Measurements from ENCODE around the gene MICAL2. TPM values are rescaled to one million over a fixed set of nuclear protein-coding genes. Genes with fewer than 3 reads are reported as not detected.

MICAL2 gene
- total RNA-seq, 1 donor from 2014 or later: 367 TPM

GRCh38 chr11:12218909-12219308 is 108.5 kb downstream of the MICAL2 start:
- DNase-seq (ENCODE audit: low read depth): no peak
- no peak overlapping the region for H3K4me3 ChIP-seq (ENCODE audit: low read depth, low read length)
- peaks cover 6% of the 10 kb centered on the region for H3K36me3 ChIP-seq (ENCODE audit: control insufficient read depth, insufficient read depth, low read length)
- TF ChIP-seq, protein P1, sequence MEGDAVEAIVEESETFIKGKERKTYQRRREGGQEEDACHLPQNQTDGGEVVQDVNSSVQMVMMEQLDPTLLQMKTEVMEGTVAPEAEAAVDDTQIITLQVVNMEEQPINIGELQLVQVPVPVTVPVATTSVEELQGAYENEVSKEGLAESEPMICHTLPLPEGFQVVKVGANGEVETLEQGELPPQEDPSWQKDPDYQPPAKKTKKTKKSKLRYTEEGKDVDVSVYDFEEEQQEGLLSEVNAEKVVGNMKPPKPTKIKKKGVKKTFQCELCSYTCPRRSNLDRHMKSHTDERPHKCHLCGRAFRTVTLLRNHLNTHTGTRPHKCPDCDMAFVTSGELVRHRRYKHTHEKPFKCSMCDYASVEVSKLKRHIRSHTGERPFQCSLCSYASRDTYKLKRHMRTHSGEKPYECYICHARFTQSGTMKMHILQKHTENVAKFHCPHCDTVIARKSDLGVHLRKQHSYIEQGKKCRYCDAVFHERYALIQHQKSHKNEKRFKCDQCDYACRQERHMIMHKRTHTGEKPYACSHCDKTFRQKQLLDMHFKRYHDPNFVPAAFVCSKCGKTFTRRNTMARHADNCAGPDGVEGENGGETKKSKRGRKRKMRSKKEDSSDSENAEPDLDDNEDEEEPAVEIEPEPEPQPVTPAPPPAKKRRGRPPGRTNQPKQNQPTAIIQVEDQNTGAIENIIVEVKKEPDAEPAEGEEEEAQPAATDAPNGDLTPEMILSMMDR (IDR thresholded peaks at IDR 0.05; ENCODE audit: insufficient read depth, low read length, poor library complexity, severe bottlenecking): no peak
- no peaks in the 10 kb centered on the region for H3K27me3 ChIP-seq (ENCODE audit: control insufficient read depth, insufficient read depth, low read length)

DNA sequence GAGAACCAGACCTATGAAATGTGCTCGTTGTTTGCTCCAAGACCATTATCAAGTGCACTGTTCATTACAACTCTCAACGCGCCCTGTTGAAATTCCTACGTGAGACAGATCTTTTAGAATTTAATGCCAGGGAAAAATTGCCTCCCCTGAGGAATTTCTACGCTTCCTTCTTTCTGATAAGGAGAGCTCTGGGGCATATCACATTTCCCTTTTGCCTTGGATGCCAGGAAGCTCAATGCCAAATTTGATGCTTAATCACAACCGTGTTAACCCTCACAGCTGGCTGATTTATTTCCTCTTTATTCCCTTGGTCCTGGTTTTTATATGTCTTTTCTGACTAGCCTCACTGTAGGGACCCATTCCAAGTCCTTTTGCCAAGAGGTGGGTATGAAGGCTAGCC is 109.4 kb downstream of the MICAL2 start:
- DNase-seq (ENCODE audit: low read depth): no peak
- H3K36me3 ChIP-seq (ENCODE audit: control insufficient read depth, insufficient read depth, low read length): peaks cover 6% of the 10 kb centered on the region

DNA sequence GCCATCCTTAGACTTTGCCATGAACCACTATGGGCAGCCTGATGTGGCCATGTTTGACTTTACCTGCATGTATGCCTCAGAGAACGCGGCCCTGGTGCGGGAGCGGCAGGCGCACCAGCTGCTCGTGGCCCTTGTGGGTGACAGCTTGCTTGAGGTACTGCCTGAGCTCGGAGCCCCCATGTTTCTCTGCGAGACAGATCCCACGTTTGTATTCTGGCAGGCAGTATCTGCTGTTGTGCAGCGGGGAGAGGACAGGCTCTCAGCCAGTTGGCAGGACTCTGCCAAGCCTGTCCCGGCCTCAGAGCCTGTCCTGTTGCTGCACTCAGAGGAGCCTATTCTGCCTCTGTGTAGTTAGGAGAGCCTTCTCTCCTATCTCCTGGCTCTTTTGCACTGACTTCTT is 109.9 kb downstream of the MICAL2 start:
- Histone ChIP-seq H3K4me3 (ENCODE audit: low read depth, low read length) (no peak overlapping the region), H3K27me3 (ENCODE audit: control insufficient read depth, insufficient read depth, low read length) (no peaks in the 10 kb centered on the region), H3K36me3 (ENCODE audit: control insufficient read depth, insufficient read depth, low read length) (peaks cover 6% of the 10 kb centered on the region)
- no peak for DNase-seq (ENCODE audit: low read depth)
- TF ChIP-seq, protein P1 (IDR thresholded peaks at IDR 0.05; ENCODE audit: insufficient read depth, low read length, poor library complexity, severe bottlenecking): no peak

More for the DNA sequence above, 109.4 kb downstream of the MICAL2 start:
- Histone ChIP-seq H3K27me3 (ENCODE audit: control insufficient read depth, insufficient read depth, low read length) (no peaks in the 10 kb centered on the region), H3K4me3 (ENCODE audit: low read depth, low read length) (no peak overlapping the region)
- TF ChIP-seq, protein P1 (IDR thresholded peaks at IDR 0.05; ENCODE audit: insufficient read depth, low read length, poor library complexity, severe bottlenecking): no peak

- TF ChIP-seq, protein P1 (IDR thresholded peaks at IDR 0.05; ENCODE audit: insufficient read depth, low read length, poor library complexity, severe bottlenecking): no peak
Observed at GRCh38 chr11:12221051-12221535, 110.7 kb downstream of the MICAL2 start.

DNA sequence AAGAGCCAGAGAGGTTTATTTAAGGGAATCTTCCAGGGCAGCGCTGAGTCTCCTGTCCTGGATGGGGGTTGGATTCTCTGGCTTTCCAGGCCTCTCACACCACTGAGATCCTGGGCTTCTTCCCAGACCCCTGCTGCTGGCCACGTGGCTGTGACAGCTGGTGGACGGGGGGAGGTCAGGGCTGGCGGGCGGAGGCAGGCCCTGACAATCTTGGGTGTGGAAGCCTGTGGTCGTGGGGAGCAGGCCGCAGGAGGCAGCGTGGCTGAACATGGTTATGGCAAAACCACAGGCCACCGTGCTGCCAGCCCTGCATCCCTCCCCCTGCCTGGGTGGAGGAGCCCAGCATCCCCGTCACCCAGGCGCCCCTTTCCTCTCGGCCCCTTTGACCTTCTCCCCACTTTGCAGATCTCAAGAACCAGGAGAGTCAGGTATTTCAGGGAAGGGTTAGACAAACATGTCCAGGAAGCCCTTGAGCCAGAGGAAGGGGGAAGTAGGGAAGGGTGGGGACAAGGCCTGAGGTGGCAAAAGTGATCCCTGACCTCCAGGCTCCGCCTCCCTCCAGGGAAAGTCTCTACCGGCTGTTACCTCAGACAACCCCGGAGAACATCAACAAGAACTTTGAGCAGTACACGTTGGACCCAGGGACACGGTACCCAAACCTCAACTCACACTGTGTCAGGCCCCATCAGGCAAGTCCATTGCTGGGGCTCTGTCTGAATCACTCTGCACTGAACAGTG is 111.8 kb downstream of the MICAL2 start:
- Histone ChIP-seq H3K36me3 (ENCODE audit: control insufficient read depth, insufficient read depth, low read length) (peaks cover 10% of the 10 kb centered on the region), H3K4me3 (ENCODE audit: low read depth, low read length) (no peak overlapping the region), H3K27me3 (ENCODE audit: control insufficient read depth, insufficient read depth, low read length) (no peaks in the 10 kb centered on the region)
- no peak for DNase-seq (ENCODE audit: low read depth)
- TF ChIP-seq, protein P1 (IDR thresholded peaks at IDR 0.05; ENCODE audit: insufficient read depth, low read length, poor library complexity, severe bottlenecking): no peak

More at GRCh38 chr11:12221051-12221535, 110.7 kb downstream of the MICAL2 start:
- Histone ChIP-seq H3K4me3 (ENCODE audit: low read depth, low read length) (no peak overlapping the region), H3K27me3 (ENCODE audit: control insufficient read depth, insufficient read depth, low read length) (no peaks in the 10 kb centered on the region), H3K36me3 (ENCODE audit: control insufficient read depth, insufficient read depth, low read length) (peaks cover 8% of the 10 kb centered on the region)
- no peak for DNase-seq (ENCODE audit: low read depth)
